HG03439 (cell line): ENCODE results near the gene CHSY1.

Experiments
- ATAC-seq: cut with Tn5 transposase; IDR thresholded peaks from one replicate; pipeline ENCODE4 v1.9.1; 2021; ENCODE audit warnings: mild to moderate bottlenecking, moderate library complexity; ENCODE audit not compliant: unreplicated experiment

The CHSY1 gene

DNA sequence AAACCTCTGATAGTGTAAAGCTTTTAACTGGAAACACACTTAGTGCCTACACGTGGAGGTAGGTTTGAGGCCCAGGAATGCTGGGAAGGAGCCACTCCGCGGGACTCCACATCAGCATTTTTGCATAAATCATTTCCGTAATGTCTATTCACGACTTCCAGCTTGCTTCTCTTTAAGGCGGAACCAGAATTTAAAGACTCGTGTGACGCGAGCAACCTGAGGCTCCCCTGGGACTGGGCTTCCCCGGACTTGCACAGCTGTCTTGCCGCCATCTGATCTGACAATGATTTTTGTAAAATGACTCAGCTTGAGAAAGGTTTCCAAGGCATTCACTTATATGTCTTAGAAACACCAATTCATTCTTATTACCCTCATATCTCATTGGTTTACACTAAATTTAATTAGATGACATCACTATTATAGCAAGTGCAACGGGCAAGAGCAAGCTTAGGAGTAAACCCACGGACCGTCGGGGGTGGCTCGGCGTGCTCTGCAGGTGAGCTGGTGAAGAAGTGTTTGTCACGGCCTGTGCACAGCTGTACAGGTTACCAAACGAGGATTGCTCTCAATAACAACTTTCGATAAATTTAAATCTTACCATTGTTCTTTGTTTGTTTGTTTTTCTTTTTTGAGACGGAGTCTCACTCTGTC, 95.2 kb downstream of the CHSY1 start:
- ATAC-seq, result peak; percentile 91

DNA sequence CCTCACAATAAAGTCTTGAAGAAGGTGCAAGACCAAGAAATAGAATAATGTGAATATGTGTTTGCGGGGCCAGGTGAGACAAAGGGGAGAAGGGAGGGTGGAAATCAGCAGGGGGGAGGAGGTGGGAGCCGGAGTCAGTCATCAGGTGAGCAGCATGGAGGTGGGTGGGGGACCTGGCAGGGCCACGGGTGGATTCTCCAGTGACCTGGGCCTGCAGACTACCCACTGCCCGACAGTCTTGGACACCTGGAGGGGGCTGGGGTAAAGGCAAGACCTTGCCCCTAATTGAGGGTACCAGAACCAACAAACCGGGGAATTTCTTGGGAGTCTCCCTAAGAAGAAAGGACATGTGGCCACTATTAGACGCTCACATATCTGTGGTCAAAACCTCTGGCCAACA, 95.8 kb downstream of the CHSY1 start:
- peak; percentile 7 for ATAC-seq

DNA sequence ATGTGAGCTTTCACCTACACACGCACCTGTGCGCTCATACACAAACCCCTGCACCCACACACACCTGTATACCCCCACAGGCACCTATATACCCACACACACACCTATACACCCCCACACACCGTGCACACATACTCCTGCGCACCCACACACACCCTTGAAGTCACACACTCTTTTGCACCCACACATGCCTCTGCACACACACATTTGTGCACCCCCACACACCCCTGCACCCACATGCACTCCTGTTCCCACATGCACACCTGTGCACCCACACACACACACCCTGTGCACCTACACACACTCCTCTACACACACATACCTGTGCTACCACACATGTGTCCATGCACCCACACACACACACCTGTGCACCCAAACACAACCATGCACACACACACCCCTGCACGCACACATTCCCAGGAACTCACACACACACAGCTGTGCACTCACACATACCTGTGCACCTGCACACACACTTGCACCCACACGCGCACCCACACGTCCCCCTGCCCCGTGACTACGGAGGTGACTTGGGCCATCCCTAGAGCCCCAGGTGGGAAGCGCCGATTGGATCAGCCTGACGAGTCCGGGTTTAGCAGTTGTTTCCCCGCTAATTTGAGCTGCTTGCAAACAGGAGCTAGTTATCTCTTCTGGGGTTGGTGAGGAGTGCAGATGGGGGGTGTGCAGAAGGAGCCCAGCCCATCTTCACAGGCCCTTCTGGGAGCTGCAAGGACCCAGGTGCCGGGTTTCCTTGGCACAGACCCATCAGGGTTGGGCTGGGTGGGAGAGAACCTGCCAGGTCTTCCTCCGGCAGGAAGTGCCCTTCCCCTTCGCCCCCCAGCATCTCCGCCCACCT, 97.8 kb downstream of the CHSY1 start:
- ATAC-seq, result no peak

DNA sequence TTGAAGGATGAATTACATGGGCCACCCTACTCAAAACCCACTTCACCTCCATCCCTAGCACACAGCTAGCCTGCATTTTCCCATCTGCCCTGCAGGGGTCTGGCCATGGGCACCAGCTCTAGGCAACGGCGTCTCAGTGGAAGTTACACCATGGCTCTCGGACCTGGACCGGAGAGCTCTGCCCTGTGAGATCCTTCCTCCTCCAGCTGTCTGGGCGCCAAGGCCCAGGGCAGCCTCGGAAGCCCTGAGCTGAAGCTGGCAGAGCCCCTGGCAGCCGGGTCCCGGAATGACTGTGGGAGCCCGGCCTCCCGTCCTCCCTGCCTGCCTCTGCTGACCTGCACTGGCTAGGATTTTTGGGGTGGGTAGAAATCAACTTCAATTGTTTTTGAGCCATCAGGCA, 98.9 kb downstream of the CHSY1 start:
- no peak for ATAC-seq

DNA sequence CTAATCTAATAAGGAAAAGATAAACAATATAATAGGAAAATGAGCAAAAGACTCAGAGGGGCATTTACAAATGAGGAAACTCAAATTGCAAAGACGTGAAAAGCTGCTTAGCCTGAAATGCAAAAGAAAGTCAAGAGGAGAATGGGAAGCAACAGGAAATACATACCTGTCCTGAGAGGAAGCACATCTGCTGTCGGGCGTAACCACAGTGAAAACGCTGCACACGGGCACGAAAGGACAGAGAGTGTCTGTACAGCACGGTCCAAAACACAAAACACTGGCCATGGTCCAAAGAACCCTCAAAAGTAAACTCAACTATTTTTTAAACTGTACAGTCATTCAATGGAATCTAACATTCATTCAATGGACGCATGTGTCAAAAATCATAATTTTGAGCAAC, 100.6 kb downstream of the CHSY1 start:
- no peak for ATAC-seq

DNA sequence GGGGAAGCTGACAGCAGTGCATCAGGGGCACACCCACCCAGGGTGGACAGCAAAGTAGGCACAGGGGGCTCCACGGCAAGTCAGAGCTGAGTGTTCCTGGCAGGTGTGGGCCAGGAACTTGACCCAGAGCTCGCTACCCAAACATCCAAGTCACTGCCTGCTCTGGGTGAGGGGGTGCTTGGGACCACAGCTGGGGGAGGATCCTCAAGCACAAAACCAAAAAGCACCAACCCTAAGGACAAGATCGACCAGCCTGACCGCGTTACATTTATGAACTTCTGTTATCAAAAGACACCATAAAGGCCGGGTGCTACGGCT, 101.2 kb downstream of the CHSY1 start:
- no peak for ATAC-seq

DNA sequence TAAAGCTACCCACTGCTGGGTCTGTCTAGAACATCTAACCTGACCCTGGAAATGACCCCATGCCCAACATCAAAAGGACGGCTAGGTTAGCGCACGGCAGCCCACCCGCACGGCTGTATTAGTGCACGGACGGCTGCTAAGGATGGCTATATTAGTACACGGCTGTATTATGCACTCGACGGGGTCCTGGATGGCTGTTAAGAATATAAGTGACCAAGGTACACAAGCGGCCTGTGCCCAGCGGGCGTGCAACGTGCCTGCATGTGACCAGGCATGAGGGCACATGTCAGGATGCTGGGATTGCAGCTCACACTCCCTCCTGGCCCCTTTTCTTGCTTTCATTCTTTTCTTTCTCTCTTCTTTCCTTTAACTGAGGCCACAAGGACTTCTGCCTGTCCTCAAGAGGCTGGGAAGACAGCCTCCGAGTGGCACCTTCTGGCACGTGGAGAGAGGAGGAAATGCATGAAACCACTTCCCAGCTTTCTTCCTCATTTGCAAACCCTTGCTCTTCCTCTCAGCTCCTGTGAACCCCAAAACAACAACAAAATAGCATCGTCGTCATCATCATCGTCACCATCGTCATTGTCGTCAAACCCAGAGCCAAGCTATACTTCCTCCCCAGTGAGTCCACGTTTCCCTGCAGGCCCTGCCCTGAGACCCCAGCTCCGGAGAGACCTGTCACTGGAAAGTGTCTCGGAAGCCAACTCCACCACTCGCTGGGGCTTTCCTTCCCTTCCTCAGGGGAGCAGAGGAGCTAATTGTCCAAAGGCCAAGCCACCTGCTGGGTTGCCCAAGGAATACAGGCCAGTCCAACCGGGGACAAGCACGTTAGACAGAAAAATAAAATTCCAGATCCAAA, 101.8 kb downstream of the CHSY1 start:
- no peak for ATAC-seq

DNA sequence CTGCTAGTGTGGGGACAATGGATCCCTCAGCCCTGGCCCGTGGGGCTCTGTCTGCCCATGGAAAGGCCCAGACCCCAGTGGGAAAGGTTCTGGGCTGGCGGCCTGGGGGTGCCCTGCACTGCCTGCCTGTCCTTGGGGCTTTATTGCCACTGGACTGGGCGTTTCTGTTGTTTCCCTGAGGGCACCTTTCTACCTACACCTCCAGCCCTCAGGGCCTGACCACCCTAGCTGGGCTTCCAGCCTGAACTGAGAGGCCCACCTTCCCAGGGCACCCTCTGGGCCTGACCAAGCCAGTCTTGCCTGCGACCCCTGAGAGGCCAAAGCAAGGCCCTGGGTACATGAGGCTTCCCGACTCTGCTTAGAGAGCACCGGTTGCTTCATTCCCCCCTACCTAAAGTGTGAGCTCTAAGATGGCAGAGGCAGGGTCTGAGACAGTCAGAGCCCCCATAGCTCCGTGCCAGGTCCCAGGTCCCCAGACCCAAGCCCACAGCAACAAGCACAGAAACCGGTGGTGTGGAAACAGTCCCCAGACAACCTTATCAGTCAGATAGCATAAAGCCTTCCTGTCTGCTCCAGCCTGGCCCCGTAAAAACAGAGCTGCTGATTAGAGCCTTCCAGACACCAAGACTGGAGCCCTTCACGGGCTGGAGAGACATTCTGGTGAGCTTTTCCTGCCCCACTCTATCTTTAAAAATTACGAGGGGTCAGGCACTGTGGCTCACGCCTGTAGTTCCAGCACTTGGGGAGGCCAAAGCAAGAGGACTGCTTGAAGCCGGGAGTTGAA, 102.8 kb downstream of the CHSY1 start:
- no peak for ATAC-seq

DNA sequence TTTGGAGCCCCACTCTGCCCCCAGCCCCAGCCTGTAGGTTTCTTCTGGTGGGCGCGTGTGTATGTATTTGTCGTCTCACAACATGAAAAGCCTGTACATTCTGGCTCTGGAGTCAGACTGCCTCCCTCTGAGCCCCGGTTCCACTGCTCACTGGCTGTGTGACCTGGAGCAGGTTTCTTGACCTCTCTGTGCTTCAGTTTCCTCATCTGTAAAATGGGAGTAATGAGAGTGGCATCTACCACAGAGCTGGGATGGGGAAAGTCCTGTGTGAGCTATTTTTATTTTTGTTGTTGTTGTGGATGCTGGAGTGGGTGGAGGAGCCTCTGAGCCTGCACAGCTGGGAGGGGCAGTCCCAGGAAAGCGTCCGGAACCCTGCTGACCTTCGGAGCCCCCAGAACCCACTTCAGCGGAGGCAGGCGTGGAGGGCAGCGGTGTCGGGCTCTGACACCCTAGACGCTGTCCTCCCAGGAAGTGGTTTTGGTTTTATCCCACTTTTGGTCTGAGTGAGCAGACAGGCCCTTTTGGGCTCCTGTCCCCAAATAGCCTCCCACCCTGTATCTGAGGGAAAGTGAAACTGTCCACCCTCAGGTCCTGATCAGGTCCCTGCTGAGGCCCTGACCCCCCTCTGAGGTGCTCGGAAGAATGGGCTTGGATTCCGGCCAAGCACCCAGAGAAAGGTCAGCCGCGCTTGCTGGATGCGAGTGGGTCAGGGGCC, 103.5 kb downstream of the CHSY1 start:
- no peak for ATAC-seq

DNA sequence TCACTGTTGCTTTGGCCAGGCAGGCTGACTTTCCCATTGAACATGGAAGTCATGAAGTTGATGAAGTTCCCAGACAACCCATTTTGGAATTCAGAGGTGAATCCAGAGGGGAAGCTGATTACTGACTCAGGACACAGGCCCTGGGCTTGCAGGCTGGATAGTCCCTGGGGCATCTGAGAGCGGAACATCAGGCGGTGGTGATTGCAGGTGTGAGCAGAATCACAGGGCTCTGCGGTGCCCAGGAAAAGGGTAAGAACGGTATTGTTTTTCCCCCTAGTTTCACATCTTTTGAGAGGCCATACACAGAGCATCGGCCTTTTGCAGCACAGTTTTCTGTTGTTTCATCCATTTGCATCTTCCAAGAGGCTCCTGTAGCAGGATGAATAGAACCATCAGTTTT, 104.7 kb downstream of the CHSY1 start:
- ATAC-seq, result no peak

DNA sequence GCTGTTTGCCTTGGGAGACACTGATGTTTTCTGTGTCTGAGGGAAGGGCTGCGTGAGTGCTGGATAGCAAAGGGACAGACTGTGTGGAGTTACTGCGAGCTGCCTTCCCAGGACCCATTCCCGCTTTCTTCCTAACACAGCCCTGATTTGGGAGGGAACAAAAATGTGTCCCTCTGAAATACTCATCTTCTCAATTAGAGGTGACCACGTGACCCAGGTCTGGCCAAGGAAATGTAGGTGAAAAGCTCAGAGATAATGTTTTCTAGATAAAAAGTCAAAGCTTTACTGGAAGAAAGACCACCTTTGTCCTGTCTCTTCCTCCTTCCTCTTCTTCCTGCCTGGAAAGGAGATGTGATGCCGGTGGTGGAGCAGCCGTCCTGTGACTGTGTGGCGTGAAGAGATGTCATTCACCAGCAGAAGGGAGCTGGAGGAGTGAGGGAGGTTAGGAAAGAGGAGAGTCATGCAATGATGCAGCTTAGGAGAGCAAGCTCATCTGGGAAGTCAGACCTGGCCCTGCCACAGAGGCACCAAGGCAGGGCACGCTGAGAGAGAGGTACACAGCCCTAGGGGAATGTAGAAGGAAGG, 105.6 kb downstream of the CHSY1 start:
- no peak for ATAC-seq

DNA sequence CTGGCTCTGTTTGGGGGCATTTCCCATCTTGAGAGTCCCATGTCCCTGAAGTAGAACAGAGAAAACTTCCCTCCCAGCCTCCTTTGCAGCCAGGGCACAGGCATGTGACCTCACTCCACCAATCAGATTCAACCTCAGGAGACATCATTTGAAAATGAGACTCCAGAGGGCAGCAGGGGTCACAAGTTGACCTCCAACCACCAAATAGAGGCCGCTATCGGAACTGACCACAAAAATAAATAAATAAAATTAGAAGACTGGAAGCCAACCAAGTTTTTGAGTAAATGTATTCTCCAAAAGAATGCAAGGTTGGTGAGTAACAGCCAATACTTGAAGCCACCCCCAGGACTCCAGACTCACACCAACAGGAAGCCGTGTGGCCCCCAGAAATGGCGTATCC, 106.5 kb downstream of the CHSY1 start:
- ATAC-seq, result no peak

DNA sequence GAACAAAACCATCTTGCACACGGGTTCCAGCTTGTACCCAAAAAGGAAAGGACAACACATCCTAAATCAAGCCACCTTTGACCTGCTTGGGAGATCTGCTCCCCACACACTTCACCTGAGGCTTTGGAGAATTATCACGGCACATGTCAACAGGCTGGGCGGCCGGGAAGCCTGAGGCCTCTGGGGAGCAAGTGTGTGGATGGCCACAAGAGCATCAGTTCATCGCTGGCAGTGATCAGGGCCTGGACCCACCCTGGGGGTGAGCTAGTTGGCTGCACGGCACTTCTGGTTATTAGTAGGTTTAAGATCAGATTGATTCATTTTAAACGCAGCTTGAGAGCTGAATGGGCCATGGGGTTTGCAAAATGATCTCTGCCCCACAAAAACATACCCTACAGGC, 108.5 kb downstream of the CHSY1 start:
- no peak for ATAC-seq

DNA sequence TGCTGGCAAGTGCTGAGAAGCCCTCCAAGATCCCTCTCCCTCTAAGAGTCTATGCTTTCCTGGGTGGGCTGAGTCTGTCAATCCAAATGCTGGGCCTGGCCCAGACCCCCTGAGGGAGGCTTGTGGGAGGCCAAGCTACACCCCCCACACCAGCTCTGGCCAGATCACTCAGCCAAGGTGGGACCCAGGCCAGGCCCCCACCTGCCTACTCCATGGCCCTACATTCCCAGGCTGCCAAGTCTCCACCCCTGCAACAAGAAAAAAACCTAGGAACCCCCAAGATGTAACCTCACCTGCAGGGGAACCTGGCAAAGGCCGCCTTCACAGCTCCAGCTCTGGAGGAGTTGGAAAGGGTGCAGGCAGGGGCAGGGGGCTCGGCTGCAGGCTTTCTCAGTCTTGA, 109.1 kb downstream of the CHSY1 start:
- no peak for ATAC-seq

DNA sequence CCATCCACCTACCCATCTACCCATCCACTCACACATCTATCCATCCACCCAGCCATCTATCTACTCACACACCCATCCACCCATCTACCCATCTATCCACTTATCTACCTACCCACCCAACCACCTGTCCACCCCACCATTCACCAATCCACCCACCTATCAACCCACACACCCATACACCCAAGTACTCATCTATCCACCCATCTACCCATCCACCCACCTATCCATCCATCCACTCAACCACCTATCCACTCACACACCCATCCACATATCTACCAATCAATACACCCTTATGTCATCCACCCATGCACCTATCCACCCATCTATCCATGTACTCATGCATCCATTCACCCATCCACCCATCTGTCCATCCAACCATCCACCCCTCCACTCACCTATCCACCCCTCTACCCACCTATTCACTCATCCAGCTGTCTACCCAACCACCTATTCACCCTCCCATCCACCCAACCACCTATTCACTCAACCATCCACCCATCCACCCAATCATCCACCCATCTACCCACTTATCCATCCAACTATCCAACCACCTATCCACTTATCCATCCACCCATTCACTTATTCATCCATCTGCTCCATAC, 109.8 kb downstream of the CHSY1 start:
- no peak for ATAC-seq

DNA sequence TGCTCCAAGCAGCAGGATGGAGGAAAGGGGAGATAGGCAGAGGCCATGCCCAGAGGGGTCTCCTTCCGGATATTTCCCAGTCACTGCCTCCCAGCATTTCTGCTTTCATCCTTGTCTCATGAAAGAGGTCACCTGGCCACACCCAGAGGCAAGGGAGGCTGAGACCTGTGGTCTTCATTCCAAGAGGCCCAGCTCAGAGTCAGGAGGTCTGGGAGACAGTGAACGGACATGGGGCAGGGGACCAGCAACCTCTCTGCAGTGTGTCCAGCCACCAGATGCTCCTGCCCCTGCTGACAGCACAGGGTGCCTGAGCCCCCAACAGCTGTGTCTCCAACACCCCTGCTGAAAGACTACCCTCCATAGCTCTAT, 111.2 kb downstream of the CHSY1 start:
- ATAC-seq, result no peak

DNA sequence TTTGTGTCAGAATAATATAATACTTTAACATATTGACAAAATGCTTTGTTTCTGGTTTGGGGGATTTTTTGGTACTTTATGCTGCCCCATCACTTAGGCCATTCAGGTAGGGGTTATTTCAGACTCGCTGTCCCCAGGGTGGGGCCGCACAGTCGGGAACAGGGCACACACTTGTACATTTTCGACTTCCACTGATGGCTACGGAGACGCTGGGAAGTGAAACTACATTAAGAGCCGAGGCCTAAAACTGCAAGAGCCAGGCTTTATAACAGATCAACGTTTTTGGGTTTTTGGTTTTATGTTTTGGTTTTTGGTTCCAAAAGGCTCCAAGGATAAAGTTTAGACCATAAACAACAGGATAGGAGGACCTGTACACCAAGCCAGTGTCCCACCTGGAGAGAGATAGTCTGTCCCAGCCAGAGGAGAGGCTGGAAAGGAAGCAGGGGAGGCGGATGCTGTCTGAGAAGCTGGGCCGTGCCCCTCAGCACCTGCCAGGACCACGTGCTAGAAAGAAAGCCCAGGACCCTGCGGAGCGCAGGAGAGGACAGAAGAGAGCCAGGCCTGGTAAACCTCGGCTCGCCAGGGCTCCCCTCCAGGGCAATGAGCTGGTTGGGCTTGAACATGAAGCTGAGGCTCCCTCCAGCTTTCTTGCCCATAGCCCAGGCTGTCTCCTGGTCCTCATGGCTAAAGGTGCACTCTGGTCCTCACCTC, 111.7 kb downstream of the CHSY1 start:
- ATAC-seq, result no peak

DNA sequence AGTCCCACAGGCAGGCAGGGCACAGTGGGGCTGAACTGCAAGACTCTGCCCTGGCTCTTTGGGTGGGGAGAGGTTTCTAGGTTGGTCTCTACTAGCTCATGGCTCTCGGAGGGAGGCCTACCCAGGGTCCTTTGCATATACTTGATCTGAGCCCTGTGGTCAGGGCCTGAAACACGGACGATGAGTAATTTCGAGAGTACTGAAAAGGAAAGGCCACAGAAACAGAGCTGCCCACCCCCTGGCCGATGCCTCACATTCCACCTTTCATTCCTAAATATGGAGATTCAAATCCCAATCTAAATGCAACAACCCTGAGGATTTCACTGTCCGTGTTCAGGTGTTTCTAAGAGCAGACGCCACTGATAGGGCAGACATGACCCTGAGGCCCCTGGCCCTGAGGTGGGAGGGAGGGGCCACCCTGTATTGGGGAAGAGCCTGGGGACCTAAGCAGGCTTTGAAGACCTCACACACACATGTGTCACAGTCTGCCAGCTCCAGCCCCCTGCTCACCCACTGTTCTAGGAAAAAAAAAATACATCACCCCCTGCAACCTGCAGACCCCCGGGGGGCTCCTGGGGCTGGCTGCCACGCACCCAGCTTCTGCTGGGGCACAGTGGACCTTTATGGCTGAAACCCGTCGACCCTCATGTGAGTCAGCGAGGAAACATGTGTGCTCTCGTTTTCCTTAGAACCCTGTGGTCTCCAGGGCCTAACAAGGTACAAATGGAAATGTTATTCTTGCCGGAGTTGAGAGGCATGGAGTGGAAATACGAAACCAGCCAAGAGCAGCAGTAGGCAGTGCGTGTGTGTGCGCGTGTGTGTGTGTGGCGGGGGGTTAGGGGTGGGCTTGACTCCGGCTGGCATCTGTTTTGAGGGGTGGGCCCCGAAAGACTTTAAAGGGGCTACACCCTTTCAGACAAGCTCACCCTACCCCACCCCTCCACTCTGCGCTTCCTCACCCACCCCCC, 112.7 kb downstream of the CHSY1 start:
- peak; percentile 63 for ATAC-seq
